ENCODE results near the gene ARL10. TPM values are rescaled to one million over a fixed set of nuclear protein-coding genes. Genes with fewer than 3 reads are reported as not detected.

Gene ARL10
- total RNA-seq, 2 donors from 2014 or later: 10.2 to 11.4 TPM

- Mint-ChIP-seq H3K9me3 (peaks cover 9% of the 10 kb centered on the region), H3K4me3 (no peak overlapping the region), H3K27ac (no peak overlapping the region), H3K4me1 (peaks cover 4% of the 10 kb centered on the region), H3K36me3 (ENCODE audit: low read depth) (peaks cover 10% of the 10 kb centered on the region), H3K27me3 (ENCODE audit: insufficient read depth) (peaks cover 7% of the 10 kb centered on the region)
- H3K4me1 ChIP-seq (ENCODE audit: control insufficient read depth, insufficient read depth, low read length): peaks cover 3% of the 10 kb centered on the region
- peaks cover 46% of the 10 kb centered on the region for H3K36me3 ChIP-seq (ENCODE audit: control insufficient read depth, insufficient read depth, low read length)
- no peak for DNase-seq
- no peak overlapping the region for H3K27ac ChIP-seq (ENCODE audit: low read depth, low read length)
- no peaks in the 10 kb centered on the region for H3K27me3 ChIP-seq (ENCODE audit: control insufficient read depth, insufficient read depth, low read length, poor library complexity, severe bottlenecking)
- peaks cover 8% of the 10 kb centered on the region for H3K9me3 ChIP-seq (ENCODE audit: control insufficient read depth, low read length)
- no peak overlapping the region for H3K9ac ChIP-seq (ENCODE audit: extremely low read depth, low read length, poor library complexity, severe bottlenecking)
- WGBS, 2 experiments (ENCODE audit: insufficient coverage in 1 of 2, insufficient read length in 1 of 2): 86 to 91% methylated on average over 4 to 10 of the region's 10 CpGs
- TF ChIP-seq CTCF (conservative IDR thresholded peaks at IDR 0.05): no peak
- H3K4me3 ChIP-seq (ENCODE audit: low read length): peak overlapping the region; percentile 95
These were observed 47.4 kb downstream of the ARL10 start for GRCh38 chr5:176412517-176413254.

- Histone ChIP-seq H3K27me3 (ENCODE audit: control insufficient read depth, insufficient read depth, low read length, poor library complexity, severe bottlenecking) (no peaks in the 10 kb centered on the region), H3K36me3 (ENCODE audit: control insufficient read depth, insufficient read depth, low read length) (peaks cover 41% of the 10 kb centered on the region), H3K4me3 (ENCODE audit: low read length) (peak overlapping the region; percentile 95), H3K4me1 (ENCODE audit: control insufficient read depth, insufficient read depth, low read length) (peaks cover 3% of the 10 kb centered on the region), H3K9me3 (ENCODE audit: control insufficient read depth, low read length) (peaks cover 8% of the 10 kb centered on the region), H3K9ac (ENCODE audit: extremely low read depth, low read length, poor library complexity, severe bottlenecking) (no peak overlapping the region), H3K27ac (ENCODE audit: low read depth, low read length) (no peak overlapping the region)
- H3K9me3 Mint-ChIP-seq: peaks cover 13% of the 10 kb centered on the region
- peaks cover 4% of the 10 kb centered on the region for H3K4me1 Mint-ChIP-seq
- peaks cover 9% of the 10 kb centered on the region for H3K27me3 Mint-ChIP-seq (ENCODE audit: insufficient read depth)
- peaks cover 10% of the 10 kb centered on the region for H3K36me3 Mint-ChIP-seq (ENCODE audit: low read depth)
- no peak for DNase-seq
- no peak overlapping the region for H3K27ac Mint-ChIP-seq
- WGBS, 2 experiments (ENCODE audit: insufficient coverage in 1 of 2, insufficient read length in 1 of 2): 92 to 98% methylated on average over 2 of the region's 2 CpGs
- TF ChIP-seq CTCF (conservative IDR thresholded peaks at IDR 0.05): no peak
- no peak overlapping the region for H3K4me3 Mint-ChIP-seq
These were observed 47.9 kb downstream of the ARL10 start for GRCh38 chr5:176413255-176413565.

- no peak overlapping the region for H3K9ac ChIP-seq (ENCODE audit: extremely low read depth, low read length, poor library complexity, severe bottlenecking)
- WGBS, 2 experiments (ENCODE audit: insufficient coverage in 1 of 2, insufficient read length in 1 of 2): 85 to 87% methylated on average over 6 to 7 of the region's 7 CpGs
These were observed 48.5 kb downstream of the ARL10 start for GRCh38 chr5:176413709-176414191.

More at GRCh38 chr5:176413709-176414191, 48.5 kb downstream of the ARL10 start:
- no peaks in the 10 kb centered on the region for H3K27me3 ChIP-seq (ENCODE audit: control insufficient read depth, insufficient read depth, low read length, poor library complexity, severe bottlenecking)
- Mint-ChIP-seq H3K4me1 (peaks cover 4% of the 10 kb centered on the region), H3K9me3 (peaks cover 19% of the 10 kb centered on the region), H3K36me3 (ENCODE audit: low read depth) (peaks cover 11% of the 10 kb centered on the region), H3K27ac (peak overlapping the region; percentile 37), H3K4me3 (no peak overlapping the region), H3K27me3 (ENCODE audit: insufficient read depth) (peaks cover 9% of the 10 kb centered on the region)
- no peak for TF ChIP-seq CTCF (conservative IDR thresholded peaks at IDR 0.05)
- no peak overlapping the region for H3K27ac ChIP-seq (ENCODE audit: low read depth, low read length)
- H3K4me1 ChIP-seq (ENCODE audit: control insufficient read depth, insufficient read depth, low read length): peaks cover 3% of the 10 kb centered on the region
- peak overlapping the region; percentile 95 for H3K4me3 ChIP-seq (ENCODE audit: low read length)
- H3K9me3 ChIP-seq (ENCODE audit: control insufficient read depth, low read length): peaks cover 8% of the 10 kb centered on the region
- no peak for DNase-seq
- peaks cover 36% of the 10 kb centered on the region for H3K36me3 ChIP-seq (ENCODE audit: control insufficient read depth, insufficient read depth, low read length)
